Lower leg skin (tissue), 3 donors: Measurements from ENCODE around the gene PCYT2.

Experiments
- POLR2A ChIP-seq, 2 donors: fragments of 450-650 bp; IDR thresholded peaks; one replicate each; pipeline ENCODE4 v1.6.1; 2016 to 2017; ENCODE audit warnings: antibody characterized with exemption in 2 of 2, mild to moderate bottlenecking in 1 of 2, moderate library complexity in 1 of 2
- TF ChIP-seq, protein P1 (sequence below), 3 donors: fragments of 450-650 bp; IDR thresholded peaks; one replicate each; pipeline ENCODE4 v1.5.1; 2016; ENCODE audit warnings: antibody characterized with exemption in 3 of 3, mild to moderate bottlenecking in 3 of 3, moderate library complexity in 2 of 3

DNA sequence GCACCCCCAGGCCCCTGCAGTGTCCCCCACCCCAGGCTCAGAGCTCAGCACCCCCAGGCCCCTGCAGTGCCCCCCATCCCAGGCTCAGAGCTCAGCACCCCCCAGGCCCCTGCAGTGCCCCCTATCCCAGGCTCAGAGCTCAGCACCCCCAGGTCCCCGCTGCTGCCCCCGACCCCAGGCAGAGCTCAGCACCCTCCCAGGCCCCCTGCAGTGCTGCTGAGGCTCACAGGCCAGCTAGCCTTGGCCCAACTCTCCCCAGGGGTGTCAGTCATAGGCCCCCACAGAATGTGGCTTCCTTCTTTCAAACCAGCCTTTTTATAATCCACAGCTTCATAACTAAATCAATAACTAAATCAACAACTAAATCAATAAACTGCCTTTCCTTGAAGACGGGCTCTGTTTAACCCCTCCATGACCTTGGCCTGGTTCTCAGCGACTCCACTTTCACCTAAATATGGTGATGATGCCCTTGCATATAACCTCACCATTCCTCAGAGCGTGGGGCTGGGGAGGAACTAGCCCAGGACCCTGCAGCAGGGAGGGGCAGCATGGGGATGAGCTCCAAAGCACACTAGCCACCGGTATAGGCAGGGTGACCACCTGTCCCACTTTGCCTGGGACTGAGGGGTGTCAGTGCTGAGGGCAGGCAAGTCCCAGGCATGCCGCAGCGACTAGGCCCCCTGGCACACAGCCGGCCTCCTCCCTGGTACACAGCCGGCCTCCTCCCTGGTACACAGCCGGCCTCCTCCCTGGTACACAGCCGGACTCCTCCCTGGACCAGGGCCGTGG is 44.8 kb upstream of the PCYT2 start:
- TF ChIP-seq POLR2A (IDR thresholded peaks at IDR 0.05), result no peak
- TF ChIP-seq, protein P1, sequence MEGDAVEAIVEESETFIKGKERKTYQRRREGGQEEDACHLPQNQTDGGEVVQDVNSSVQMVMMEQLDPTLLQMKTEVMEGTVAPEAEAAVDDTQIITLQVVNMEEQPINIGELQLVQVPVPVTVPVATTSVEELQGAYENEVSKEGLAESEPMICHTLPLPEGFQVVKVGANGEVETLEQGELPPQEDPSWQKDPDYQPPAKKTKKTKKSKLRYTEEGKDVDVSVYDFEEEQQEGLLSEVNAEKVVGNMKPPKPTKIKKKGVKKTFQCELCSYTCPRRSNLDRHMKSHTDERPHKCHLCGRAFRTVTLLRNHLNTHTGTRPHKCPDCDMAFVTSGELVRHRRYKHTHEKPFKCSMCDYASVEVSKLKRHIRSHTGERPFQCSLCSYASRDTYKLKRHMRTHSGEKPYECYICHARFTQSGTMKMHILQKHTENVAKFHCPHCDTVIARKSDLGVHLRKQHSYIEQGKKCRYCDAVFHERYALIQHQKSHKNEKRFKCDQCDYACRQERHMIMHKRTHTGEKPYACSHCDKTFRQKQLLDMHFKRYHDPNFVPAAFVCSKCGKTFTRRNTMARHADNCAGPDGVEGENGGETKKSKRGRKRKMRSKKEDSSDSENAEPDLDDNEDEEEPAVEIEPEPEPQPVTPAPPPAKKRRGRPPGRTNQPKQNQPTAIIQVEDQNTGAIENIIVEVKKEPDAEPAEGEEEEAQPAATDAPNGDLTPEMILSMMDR (IDR thresholded peaks at IDR 0.05), result no peak
